Coronary artery (tissue), 2 donors: ENCODE results near the gene FOSB.

Experiments
- DNase-seq: peaks from one replicate; pipeline ENCODE4 v3.0.0-alpha.2; 2017; ENCODE audit warnings: low spot score
- H3K27ac ChIP-seq, 2 donors: fragments of 200-600 bp; sonication (generic); one replicate each; pipeline ENCODE4 v1.5.1; 2016 to 2019
- H3K4me3 ChIP-seq: fragments of 200-600 bp; sonication (generic); 2 replicates; pipeline ENCODE4 v1.5.1; 2016; ENCODE audit warnings: mild to moderate bottlenecking, moderate library complexity
- TF ChIP-seq, protein P1 (sequence below): fragments of 200-600 bp; sonication (generic); IDR thresholded peaks from one replicate; pipeline ENCODE4 v1.5.1; 2019; ENCODE audit warnings: antibody characterized with exemption

Gene FOSB

DNA sequence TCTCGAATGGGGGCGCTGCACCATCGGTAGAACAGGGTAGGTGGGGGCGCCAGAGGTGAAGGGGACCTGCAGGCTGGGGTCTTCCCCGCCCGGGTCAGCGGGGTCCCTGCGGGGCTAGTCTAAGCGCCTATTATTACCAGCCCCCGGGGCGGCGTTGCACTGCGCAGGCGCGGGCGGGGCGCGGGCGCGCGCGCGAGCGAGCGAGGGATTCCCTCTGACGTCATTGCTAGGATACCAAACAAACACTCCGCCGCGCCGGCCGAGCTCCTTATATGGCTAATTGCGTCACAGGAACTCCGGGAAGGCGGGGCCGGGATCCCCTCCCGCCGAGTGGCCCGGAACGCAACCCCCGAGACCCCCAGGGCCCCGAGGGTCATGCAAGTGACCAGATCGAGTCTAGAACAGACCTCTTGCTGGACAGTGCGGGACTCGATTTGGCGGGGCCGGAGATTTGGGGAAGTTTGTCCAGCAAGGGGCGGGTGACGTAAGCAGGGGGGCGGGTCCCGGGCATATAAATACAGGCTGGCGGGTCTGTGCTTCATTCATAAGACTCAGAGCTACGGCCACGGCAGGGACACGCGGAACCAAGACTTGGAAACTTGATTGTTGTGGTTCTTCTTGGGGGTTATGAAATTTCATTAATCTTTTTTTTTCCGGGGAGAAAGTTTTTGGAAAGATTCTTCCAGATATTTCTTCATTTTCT lies at the start of gene FOSB:
Gene FOSB (plus strand): TSS at position 541 of the 703 bp plus-strand sequence. CDS start 591 bp downstream, outside the sequence.
- peak within 1 kb of the TSS; percentile 73 for H3K4me3 ChIP-seq
- DNase-seq: peak; percentile 97
- TF ChIP-seq, protein P1, sequence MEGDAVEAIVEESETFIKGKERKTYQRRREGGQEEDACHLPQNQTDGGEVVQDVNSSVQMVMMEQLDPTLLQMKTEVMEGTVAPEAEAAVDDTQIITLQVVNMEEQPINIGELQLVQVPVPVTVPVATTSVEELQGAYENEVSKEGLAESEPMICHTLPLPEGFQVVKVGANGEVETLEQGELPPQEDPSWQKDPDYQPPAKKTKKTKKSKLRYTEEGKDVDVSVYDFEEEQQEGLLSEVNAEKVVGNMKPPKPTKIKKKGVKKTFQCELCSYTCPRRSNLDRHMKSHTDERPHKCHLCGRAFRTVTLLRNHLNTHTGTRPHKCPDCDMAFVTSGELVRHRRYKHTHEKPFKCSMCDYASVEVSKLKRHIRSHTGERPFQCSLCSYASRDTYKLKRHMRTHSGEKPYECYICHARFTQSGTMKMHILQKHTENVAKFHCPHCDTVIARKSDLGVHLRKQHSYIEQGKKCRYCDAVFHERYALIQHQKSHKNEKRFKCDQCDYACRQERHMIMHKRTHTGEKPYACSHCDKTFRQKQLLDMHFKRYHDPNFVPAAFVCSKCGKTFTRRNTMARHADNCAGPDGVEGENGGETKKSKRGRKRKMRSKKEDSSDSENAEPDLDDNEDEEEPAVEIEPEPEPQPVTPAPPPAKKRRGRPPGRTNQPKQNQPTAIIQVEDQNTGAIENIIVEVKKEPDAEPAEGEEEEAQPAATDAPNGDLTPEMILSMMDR: no peak
- H3K27ac ChIP-seq: peak within 1 kb of the TSS; percentile 87 to 94

DNA sequence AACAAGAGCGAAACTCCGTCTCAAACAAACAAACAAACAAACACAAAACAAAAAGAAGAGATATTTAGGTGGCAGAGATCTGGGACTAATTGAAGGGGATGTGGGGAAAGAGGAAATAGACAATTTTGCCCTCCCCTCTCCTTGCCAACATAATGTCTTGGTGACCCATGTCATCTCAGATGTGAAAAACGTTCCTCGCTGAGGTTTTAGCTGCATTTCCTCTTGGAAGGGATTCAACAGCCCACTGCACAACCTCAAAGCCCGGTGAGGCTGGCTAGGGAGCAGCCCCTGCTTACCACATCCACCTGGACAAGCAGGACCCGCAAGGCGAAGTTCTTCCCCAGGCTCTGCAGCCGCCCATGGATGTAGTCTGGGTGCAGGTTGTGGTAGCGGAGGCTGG lies 49.0 kb upstream of the FOSB start:
- no peak overlapping the region for H3K4me3 ChIP-seq
- H3K27ac ChIP-seq: peak overlapping the region in 1 of 2 donors; percentile 5
- TF ChIP-seq, protein P1: no peak
- DNase-seq: no peak

DNA sequence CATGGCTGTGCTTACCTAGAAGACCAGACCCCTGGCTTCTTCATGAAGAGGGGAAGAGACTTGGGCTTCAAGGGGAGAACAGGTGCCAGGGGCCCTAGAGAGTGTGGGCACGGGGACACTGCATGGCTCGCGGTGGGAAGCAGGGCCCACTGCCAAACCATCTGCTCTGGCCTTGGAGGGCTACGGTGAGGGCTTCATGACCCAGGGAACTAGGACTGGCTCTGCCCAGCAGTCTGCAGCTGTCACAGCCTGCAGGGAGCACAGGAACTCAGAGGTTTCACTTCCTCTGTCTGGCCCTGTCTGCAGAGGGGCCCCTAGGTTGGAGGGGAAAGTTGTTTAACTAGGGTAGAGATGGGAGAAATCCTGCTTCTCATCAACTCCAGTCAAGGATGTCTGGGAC lies 48.4 kb upstream of the FOSB start:
- H3K4me3 ChIP-seq: no peak overlapping the region
- H3K27ac ChIP-seq: peak overlapping the region in 1 of 2 donors; percentile 41
- TF ChIP-seq, protein P1: no peak
- no peak for DNase-seq

DNA sequence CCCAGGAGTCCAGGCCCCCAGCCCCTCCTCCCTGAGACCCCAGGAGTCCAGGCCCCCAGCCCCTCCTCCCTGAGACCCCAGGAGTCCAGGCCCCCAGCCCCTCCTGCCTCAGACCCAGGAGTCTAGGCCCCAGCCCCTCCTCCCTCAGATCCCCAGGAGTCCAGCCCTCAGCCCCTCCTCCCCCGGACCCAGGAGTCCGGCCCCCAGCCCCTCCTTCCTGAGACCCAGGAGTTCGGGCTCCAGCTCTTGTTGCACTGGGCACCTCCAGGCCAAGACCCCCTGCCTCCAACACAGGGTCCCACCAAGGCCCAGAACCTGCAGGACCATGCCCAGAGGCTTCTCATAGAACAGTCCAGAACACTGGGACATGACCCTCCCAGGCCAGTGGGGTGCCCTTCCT lies 47.9 kb upstream of the FOSB start:
- Histone ChIP-seq H3K27ac (peak overlapping the region in 1 of 2 donors; percentile 41), H3K4me3 (no peak overlapping the region)
- peak; percentile 68 for DNase-seq
- TF ChIP-seq, protein P1: no peak

DNA sequence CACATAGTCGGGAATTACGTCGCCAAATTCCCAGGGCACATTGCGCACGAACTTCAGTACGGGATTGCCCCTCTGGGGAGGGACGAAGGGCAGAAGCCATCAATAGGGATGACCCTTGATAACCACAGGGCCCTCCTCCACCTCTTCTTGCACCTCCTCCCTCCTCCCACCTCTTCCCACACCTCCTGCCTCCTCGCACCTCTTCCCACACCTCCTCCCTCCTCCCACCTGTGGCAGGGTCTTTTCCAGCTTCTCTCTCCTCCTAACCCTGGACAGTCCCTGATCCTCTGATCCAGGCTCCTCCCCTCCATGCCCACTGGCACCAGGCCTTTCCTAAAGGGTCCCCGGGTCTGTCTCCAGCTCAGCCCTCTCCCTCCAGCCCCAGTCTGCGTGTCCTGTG lies 47.4 kb upstream of the FOSB start:
- H3K27ac ChIP-seq: peak overlapping the region in 1 of 2 donors; percentile 41
- H3K4me3 ChIP-seq: no peak overlapping the region
- no peak for DNase-seq
- TF ChIP-seq, protein P1: no peak

DNA sequence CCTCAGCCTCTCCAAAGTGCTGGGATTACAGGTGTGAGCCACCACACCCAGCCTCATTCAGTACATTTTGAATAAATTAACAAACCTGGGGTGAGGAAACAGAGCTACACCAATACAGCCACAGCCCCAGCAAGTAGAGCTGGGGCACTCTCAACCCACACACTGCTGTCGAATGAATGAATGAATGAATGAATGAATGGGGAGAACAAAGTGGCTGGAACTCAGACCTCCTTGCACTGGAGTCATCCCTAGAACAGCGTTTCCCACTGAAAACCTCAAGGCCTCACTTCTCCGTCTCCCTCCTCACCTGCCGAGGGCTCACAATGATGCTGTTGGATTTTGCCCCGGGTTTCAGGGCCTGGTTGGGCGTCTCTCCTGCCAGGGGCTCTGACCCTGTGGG lies 46.9 kb upstream of the FOSB start:
- DNase-seq: no peak
- Histone ChIP-seq H3K4me3 (no peak overlapping the region), H3K27ac (no peak overlapping the region)
- TF ChIP-seq, protein P1: no peak

DNA sequence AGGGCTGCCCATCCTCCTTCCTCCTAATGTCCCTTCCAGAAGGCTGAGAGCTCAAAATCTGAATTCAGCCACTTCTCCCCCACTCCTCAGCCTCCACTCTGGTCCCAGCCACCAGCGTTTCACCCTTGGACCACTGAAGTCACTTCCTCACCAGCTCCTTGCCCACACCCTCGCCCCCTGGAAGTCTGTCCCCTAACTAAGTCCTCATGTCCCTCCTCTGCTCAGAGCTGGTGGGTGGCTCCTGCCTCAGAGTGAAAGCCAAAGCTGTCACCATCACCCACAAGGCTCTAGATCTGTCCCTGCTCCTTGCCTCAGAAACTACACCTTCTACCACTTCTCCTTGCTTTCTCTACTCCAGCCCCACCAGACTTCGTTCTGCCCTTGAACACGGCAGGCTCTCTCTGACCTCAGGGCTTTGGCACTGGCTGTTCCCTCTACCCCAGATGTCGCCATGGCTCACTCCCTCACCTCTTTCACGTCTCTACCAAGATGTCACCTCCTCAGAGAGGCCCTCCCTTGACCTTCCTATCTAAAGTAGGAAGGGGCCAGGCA lies 45.8 kb upstream of the FOSB start:
- TF ChIP-seq, protein P1: no peak
- Histone ChIP-seq H3K4me3 (no peak overlapping the region), H3K27ac (no peak overlapping the region)
- DNase-seq: no peak
